Measurements from ENCODE around the gene APOLD1.

- TF ChIP-seq CTCF (IDR thresholded peaks at IDR 0.05; ENCODE audit: poor library complexity, severe bottlenecking): no peak
- no peak for TF ChIP-seq RAD21 (conservative IDR thresholded peaks at IDR 0.05)
Measured at GRCh38 chr12:12748044-12748443, 37.4 kb upstream of the APOLD1 start.

Measured in neural cell (in vitro differentiated cells).